Cerebellar nuclear complex (tissue), 1 donor: ENCODE results near the gene CALCB.

ENCODE experiments used
- DNase-seq, 2 experiments: peaks; one replicate each; lab custom pipeline; 2025; lab: John Stamatoyannopoulos, UW

The CALCB gene

DNA sequence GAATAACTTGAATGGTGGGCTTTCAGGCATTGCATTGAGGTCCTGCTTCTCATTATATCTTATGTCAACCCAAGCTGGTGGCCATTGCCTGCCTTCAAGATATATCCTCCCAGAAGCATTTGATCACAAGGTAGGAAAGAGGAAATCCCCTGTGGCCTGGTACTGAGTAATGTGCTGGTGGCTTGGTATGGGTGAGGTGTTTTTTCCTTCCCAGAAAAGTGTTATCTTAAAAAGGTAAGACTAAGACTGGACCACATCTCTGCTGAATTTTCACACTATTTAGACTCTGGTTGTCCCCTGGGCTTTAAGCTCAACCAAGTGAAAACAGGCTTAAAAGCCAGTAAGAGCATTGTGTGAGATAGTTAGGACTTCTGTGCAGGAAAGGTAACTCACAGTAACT lies 45.0 kb downstream of the CALCB start:
- DNase-seq, result no peak

DNA sequence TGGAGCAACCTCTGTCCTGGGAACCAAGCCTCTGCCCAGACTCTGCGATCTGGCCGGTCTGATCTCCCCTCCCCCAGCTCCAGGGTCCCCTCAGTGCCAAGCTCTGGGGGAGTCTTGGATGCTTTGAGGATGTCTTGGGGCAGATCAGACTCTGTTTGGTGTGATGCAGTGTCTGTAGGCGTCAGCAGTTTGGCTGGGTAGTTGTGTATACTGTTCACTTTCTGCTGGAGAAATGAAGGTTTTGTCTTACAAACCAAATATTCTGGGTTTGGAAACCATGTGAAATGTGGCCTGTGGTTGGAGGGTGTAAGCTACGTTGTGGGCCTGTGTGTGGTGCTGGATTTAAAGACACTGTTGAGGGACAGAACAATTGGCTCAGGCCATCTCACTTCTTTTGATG lies 46.0 kb downstream of the CALCB start:
- DNase-seq, result no peak

GRCh38 chr11:15119826-15120225 lies 46.4 kb downstream of the CALCB start:
- no peak for DNase-seq

GRCh38 chr11:15123849-15124248 lies 50.5 kb downstream of the CALCB start:
- no peak for DNase-seq

- no peak for DNase-seq
Measured at GRCh38 chr11:15124528-15124927, 51.1 kb downstream of the CALCB start.

GRCh38 chr11:15127341-15127740 lies 53.9 kb downstream of the CALCB start:
- DNase-seq, result no peak
